Thyroid gland (tissue), 4 donors: ENCODE results near the gene DCUN1D2.

Experiments
- CTCF ChIP-seq, 6 experiments: fragments of 200-600 bp in 3 of 6; fragments of 450-650 bp in 3 of 6; sonication (generic) in 3 of 6; IDR thresholded peaks; one replicate each; pipeline ENCODE4 v1.5.1; 2016 to 2019; ENCODE audit warnings: antibody characterized with exemption in 6 of 6, mild to moderate bottlenecking in 2 of 6, inconsistent platforms in 1 of 6, moderate library complexity in 1 of 6
- POLR2A ChIP-seq, 2 donors: fragments of 450-650 bp; IDR thresholded peaks; one replicate each; pipeline ENCODE4 v1.6.1; 2017; ENCODE audit warnings: antibody characterized with exemption in 2 of 2, mild to moderate bottlenecking in 2 of 2, moderate library complexity in 1 of 2

GRCh38 chr13:113413178-113413897 is 77.2 kb downstream of the DCUN1D2 start:
- TF ChIP-seq CTCF (IDR thresholded peaks at IDR 0.05) (no peak), POLR2A (IDR thresholded peaks at IDR 0.05) (no peak)
